ENCODE data around the gene NAA15. TPM values are rescaled to one million over a fixed set of nuclear protein-coding genes. Genes with fewer than 3 reads are reported as not detected.
A peak's percentile ranks its signal among the peaks of the same experiment; 100 is the strongest.

Gene NAA15
- total RNA-seq, 1 donor from 2014 or later, result 35.1 TPM

DNA sequence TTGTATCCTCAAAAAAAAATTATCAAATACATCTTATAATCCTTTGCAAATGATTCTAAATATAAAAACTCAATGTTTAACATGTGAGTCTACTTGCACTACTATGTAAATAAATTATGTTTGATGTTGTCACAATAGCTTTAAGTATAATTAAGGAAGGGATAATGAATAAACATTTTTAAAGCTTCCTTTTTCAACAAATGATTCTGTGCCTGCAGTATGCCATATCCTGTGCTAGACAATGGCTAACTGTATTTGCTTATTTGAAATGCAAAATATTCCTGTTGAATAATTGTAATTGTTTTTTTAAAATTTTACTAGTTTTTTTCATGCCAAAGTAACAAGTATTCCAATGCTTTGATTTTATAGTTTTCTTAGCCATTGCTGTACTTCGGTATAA, 60.0 kb downstream of the NAA15 start:
- TF ChIP-seq, protein P1, sequence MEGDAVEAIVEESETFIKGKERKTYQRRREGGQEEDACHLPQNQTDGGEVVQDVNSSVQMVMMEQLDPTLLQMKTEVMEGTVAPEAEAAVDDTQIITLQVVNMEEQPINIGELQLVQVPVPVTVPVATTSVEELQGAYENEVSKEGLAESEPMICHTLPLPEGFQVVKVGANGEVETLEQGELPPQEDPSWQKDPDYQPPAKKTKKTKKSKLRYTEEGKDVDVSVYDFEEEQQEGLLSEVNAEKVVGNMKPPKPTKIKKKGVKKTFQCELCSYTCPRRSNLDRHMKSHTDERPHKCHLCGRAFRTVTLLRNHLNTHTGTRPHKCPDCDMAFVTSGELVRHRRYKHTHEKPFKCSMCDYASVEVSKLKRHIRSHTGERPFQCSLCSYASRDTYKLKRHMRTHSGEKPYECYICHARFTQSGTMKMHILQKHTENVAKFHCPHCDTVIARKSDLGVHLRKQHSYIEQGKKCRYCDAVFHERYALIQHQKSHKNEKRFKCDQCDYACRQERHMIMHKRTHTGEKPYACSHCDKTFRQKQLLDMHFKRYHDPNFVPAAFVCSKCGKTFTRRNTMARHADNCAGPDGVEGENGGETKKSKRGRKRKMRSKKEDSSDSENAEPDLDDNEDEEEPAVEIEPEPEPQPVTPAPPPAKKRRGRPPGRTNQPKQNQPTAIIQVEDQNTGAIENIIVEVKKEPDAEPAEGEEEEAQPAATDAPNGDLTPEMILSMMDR (IDR thresholded peaks at IDR 0.05), result no peak
- Mint-ChIP-seq H3K4me1 (ENCODE audit: unreplicated experiment) (peaks cover 6% of the 10 kb centered on the region), H3K27me3 (ENCODE audit: unreplicated experiment) (no peaks in the 10 kb centered on the region), H3K9me3 (ENCODE audit: unreplicated experiment) (no peaks in the 10 kb centered on the region), H3K27ac (ENCODE audit: unreplicated experiment) (no peak overlapping the region), H3K36me3 (ENCODE audit: unreplicated experiment) (peaks cover 29% of the 10 kb centered on the region), H3K4me3 (ENCODE audit: unreplicated experiment) (no peak overlapping the region)
- no peak for DNase-seq (ENCODE audit: extremely low spot score, unreplicated experiment)

DNA sequence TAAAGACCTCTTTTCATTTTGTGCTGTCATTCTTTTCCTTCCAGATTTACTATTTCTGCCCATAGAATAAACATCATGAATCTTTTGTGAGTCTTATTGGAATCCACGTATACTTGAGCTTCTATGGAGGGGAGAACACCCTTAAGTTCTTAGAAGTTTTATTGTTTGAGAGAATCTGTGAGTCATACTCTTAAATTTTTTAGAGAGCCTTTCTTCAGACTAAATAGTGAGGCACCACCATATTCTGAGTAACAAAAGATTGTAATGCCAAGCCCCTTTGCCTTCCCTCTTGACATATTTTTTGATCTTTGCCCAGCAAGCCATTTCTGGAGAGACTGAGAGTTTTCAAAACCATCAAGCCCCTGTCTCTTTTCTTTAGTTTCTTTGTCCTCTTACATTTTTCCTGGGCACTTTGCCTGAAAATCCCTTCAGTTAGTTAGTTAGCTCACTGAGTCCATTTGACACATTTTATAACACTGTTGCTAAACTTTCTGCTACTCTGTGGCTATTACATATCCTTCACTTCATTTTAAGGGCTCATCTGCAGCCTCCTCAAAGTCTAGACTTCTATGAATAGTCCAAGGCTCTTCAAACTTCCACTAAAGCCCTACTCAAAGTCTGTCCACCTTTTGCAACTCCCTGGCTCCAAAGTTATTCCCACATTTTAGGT, 66.3 kb downstream of the NAA15 start:
- H3K4me3 Mint-ChIP-seq (ENCODE audit: unreplicated experiment), result no peak overlapping the region
- no peaks in the 10 kb centered on the region for H3K27me3 Mint-ChIP-seq (ENCODE audit: unreplicated experiment)
- TF ChIP-seq, protein P1 (IDR thresholded peaks at IDR 0.05), result no peak
- DNase-seq (ENCODE audit: extremely low spot score, unreplicated experiment), result no peak
- peaks cover 37% of the 10 kb centered on the region for H3K4me1 Mint-ChIP-seq (ENCODE audit: unreplicated experiment)
- H3K27ac Mint-ChIP-seq (ENCODE audit: unreplicated experiment), result peak overlapping the region; percentile 62
- H3K36me3 Mint-ChIP-seq (ENCODE audit: unreplicated experiment), result peaks cover 38% of the 10 kb centered on the region
- H3K9me3 Mint-ChIP-seq (ENCODE audit: unreplicated experiment), result no peaks in the 10 kb centered on the region

DNA sequence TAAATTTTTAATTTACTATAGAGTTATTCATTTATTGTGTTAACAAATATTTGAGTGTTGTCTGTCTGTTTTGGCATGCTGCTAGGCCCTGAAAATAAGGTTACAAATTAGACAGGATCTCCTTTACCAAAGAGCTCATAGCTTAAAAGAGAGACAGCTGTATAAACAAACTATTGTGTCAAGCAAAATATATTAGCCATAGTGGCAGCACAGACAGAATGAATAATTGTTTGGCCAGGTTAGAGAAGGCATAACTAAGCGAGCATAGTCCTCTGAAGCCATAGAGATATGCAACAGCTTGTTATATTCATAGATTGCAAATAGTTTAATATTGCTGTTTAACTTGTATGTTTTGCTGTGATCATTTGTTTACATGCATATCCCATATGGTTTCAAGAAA, 67.7 kb downstream of the NAA15 start:
- Mint-ChIP-seq H3K27ac (ENCODE audit: unreplicated experiment) (peak overlapping the region; percentile 63), H3K9me3 (ENCODE audit: unreplicated experiment) (no peaks in the 10 kb centered on the region), H3K27me3 (ENCODE audit: unreplicated experiment) (no peaks in the 10 kb centered on the region), H3K36me3 (ENCODE audit: unreplicated experiment) (peaks cover 36% of the 10 kb centered on the region), H3K4me1 (ENCODE audit: unreplicated experiment) (peaks cover 32% of the 10 kb centered on the region), H3K4me3 (ENCODE audit: unreplicated experiment) (no peak overlapping the region)
- DNase-seq (ENCODE audit: extremely low spot score, unreplicated experiment), result no peak
- TF ChIP-seq, protein P1 (IDR thresholded peaks at IDR 0.05), result no peak

DNA sequence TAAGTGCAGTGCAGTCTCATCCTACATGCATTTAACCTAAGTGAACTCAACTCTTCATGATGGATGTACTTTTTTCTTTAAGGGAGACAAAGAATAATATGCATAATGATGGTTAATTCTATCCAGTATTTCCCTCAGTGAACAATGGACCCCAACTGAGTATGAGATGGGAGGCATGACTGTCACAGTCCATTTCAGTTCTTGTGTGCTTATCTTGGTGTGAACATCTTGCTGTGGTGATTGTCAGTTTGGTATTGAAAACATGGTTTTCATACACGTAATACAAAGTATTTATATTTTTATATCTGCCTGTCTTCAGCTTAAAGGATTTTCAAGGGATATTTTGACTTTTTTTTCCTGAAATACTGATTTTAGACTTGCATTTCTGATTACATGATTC, 72.9 kb downstream of the NAA15 start:
- Mint-ChIP-seq H3K4me1 (ENCODE audit: unreplicated experiment) (peaks cover 6% of the 10 kb centered on the region), H3K36me3 (ENCODE audit: unreplicated experiment) (peaks cover 42% of the 10 kb centered on the region), H3K4me3 (ENCODE audit: unreplicated experiment) (no peak overlapping the region), H3K9me3 (ENCODE audit: unreplicated experiment) (no peaks in the 10 kb centered on the region), H3K27me3 (ENCODE audit: unreplicated experiment) (no peaks in the 10 kb centered on the region), H3K27ac (ENCODE audit: unreplicated experiment) (no peak overlapping the region)
- TF ChIP-seq, protein P1 (IDR thresholded peaks at IDR 0.05), result no peak
- DNase-seq (ENCODE audit: extremely low spot score, unreplicated experiment), result no peak

DNA sequence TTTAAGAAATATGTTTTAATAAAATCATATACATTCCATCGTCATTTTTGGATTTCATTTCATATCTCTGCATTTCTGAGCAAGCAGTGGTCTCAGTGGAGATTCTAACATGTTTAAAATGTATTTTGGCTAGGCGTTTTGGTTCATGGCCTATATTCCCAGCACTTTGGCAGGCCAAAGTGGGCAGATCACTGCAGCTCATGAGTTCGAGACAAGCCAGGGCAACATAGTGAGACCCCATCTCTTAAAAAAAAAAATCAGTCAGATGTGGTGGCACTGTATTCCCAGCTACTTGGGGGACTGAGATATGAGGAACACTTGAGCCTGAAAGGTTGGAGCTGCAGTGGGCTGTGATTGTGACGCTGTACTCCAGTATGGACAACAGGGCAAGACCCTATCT, 85.1 kb downstream of the NAA15 start:
- no peaks in the 10 kb centered on the region for H3K4me1 Mint-ChIP-seq (ENCODE audit: unreplicated experiment)
- TF ChIP-seq, protein P1 (IDR thresholded peaks at IDR 0.05), result no peak
- H3K36me3 Mint-ChIP-seq (ENCODE audit: unreplicated experiment), result peaks cover 34% of the 10 kb centered on the region
- H3K9me3 Mint-ChIP-seq (ENCODE audit: unreplicated experiment), result no peaks in the 10 kb centered on the region
- H3K27me3 Mint-ChIP-seq (ENCODE audit: unreplicated experiment), result no peaks in the 10 kb centered on the region
- H3K27ac Mint-ChIP-seq (ENCODE audit: unreplicated experiment), result no peak overlapping the region
- H3K4me3 Mint-ChIP-seq (ENCODE audit: unreplicated experiment), result no peak overlapping the region
- DNase-seq (ENCODE audit: extremely low spot score, unreplicated experiment), result no peak
